B cell (primary cell): ENCODE measurements around the gene ZNF253. TPM values are rescaled to one million over a fixed set of nuclear protein-coding genes. Genes with fewer than 3 reads are reported as not detected.

Source experiments
- ATAC-seq: fragments of 200-7000 bp; cut with Tn5 transposase; one replicate; pipeline ENCODE4 v1.10.0; 2021; ENCODE audit warnings: low read depth, mild to moderate bottlenecking, moderate number of reproducible peaks, moderate library complexity
- CTCF ChIA-PET: fragments of 350-600 bp; sonication (Branson Sonifier 250); formaldehyde crosslinking; loops from one replicate; lab custom pipeline; 2021; ENCODE audit warnings: antibody characterized with exemption, inconsistent platforms; lab: Charles Lee
- POLR2A ChIA-PET: fragments of 350-600 bp; sonication (Branson Sonifier 250); formaldehyde crosslinking; loops from one replicate; lab custom pipeline; 2021; ENCODE audit warnings: antibody characterized with exemption; lab: Charles Lee
- DNase-seq: peaks from one replicate; pipeline ENCODE4 v3.0.0; 2013
- H2AFZ ChIP-seq: 2 replicates; pipeline ENCODE4 v1.6.1; 2012; ENCODE audit warnings: mild to moderate bottlenecking, low read depth, low read length; ENCODE audit not compliant: insufficient read depth, poor library complexity, severe bottlenecking
- H3K27ac ChIP-seq, 2 donors: 1 replicate in 1 of 2; 2 replicates in 1 of 2; pipeline ENCODE4 v1.5.1; 2012 to 2013; ENCODE audit warnings: low read length in 2 of 2, mild to moderate bottlenecking in 2 of 2, moderate library complexity in 1 of 2
- H3K27me3 ChIP-seq, 4 experiments: fragments of 200-600 bp in 1 of 4; sonication (generic) in 1 of 4; replicated peaks in 1 of 4; 1 replicate in 2 of 4; 2 replicates in 2 of 4; pipeline versions ENCODE4 v1.6.1 to v1.7.0; 2013 to 2016; ENCODE audit warnings: low read length in 3 of 4, mild to moderate bottlenecking in 2 of 4, mixed read lengths in 1 of 4, moderate library complexity in 1 of 4; ENCODE audit not compliant: insufficient read depth in 4 of 4, control insufficient read depth in 3 of 4; ENCODE audit errors: control extremely low read depth in 1 of 4
- H3K36me3 ChIP-seq, 2 experiments: replicated peaks in 1 of 2; 1 replicate in 1 of 2; 2 replicates in 1 of 2; pipeline versions ENCODE4 v1.6.1 to v1.7.1; 2013; ENCODE audit warnings: low read length in 1 of 2; ENCODE audit not compliant: insufficient read depth in 2 of 2, control insufficient read depth in 1 of 2; ENCODE audit errors: control extremely low read depth in 1 of 2, extremely low read depth in 1 of 2
- H3K4me1 ChIP-seq, 2 donors: fragments of 200-600 bp in 1 of 2; sonication (generic) in 1 of 2; 1 replicate in 1 of 2; 2 replicates in 1 of 2; pipeline versions ENCODE4 v1.5.1 to v1.6.1; 2013 to 2017; ENCODE audit warnings: low read length in 2 of 2; ENCODE audit not compliant: control insufficient read depth in 2 of 2, insufficient read depth in 2 of 2
- H3K4me2 ChIP-seq: replicated peaks from 2 replicates; pipeline ENCODE3; 2012; ENCODE audit warnings: mild to moderate bottlenecking, low read depth, low read length; ENCODE audit not compliant: poor library complexity, severe bottlenecking
- H3K4me3 ChIP-seq, 5 experiments: fragments of 200-600 bp in 1 of 5; sonication (generic) in 1 of 5; 1 replicate in 3 of 5; 2 replicates in 2 of 5; pipeline versions ENCODE4 v1.5.1 to v1.7.0; 2011 to 2016; ENCODE audit warnings: low read length in 4 of 5, mild to moderate bottlenecking in 4 of 5, low read depth in 2 of 5, control low read depth in 1 of 5, moderate library complexity in 1 of 5; ENCODE audit not compliant: insufficient read depth in 1 of 5; ENCODE audit errors: control extremely low read depth in 1 of 5, extremely low read depth in 1 of 5
- H3K79me2 ChIP-seq: fragments of 200-600 bp; sonication (generic); one replicate; pipeline ENCODE4 v1.6.0; 2016; ENCODE audit warnings: low read length; ENCODE audit not compliant: control insufficient read depth, insufficient read depth
- H3K9ac ChIP-seq: fragments of 200-600 bp; sonication (generic); 2 replicates; pipeline ENCODE4 v1.6.1; 2017; ENCODE audit warnings: mild to moderate bottlenecking, low read length, moderate library complexity
- H3K9me3 ChIP-seq, 3 donors: one replicate each; pipeline versions ENCODE4 v1.6.1 to v1.7.1; 2013; ENCODE audit warnings: low read length in 2 of 3; ENCODE audit not compliant: control insufficient read depth in 2 of 3, insufficient read depth in 1 of 3; ENCODE audit errors: control extremely low read depth in 1 of 3
- H4K20me1 ChIP-seq: 2 replicates; pipeline ENCODE4 v1.6.0; 2012; ENCODE audit warnings: mild to moderate bottlenecking, low read length; ENCODE audit not compliant: insufficient read depth, control insufficient read depth, poor library complexity, severe bottlenecking
- H3K27ac Mint-ChIP-seq: one replicate; pipeline ENCODE4 v1.8.0; 2021; ENCODE audit warnings: mixed read lengths
- H3K27me3 Mint-ChIP-seq: one replicate; pipeline ENCODE4 v1.8.0; 2021; ENCODE audit warnings: mixed read lengths
- H3K4me1 Mint-ChIP-seq: one replicate; pipeline ENCODE4 v1.8.0; 2021; ENCODE audit warnings: mixed read lengths
- H3K4me3 Mint-ChIP-seq: one replicate; pipeline ENCODE4 v1.8.0; 2021; ENCODE audit warnings: mixed read lengths
- H3K9me3 Mint-ChIP-seq: one replicate; pipeline ENCODE4 v1.8.0; 2022; ENCODE audit warnings: mixed read lengths; ENCODE audit not compliant: insufficient read depth
- EZH2 ChIP-seq: IDR thresholded peaks from 2 replicates; pipeline ENCODE4 v1.6.1; 2012; ENCODE audit warnings: borderline replicate concordance, low read depth, mild to moderate bottlenecking, moderate library complexity, low read length; ENCODE audit not compliant: insufficient read depth, poor library complexity, severe bottlenecking
- WGBS: methylation state at CpG from one replicate; pipeline ENCODE4 v1.1.5; 2013; ENCODE audit warnings: missing lambda C conversion rate; ENCODE audit not compliant: insufficient coverage; 5-methylcytosine and 5-hydroxymethylcytosine counted together
- intact Hi-C: fragments of 100-400 bp; cut with micrococcal nuclease; formaldehyde crosslinking; loops from one replicate; pipeline ENCODE4 v1.10.0; 2022
- polyA plus RNA-seq: library from polyadenylated mRNA; depleted of rRNA; stranded (reverse); fragments of >200 nt; gene quantifications from 2 replicates; pipeline ENCODE4 v1.2.3, GENCODE V29; 2012
- total RNA-seq, 2 donors: library from RNA; stranded (reverse); fragments of 120-200 nt in 1 of 2; gene quantifications; 1 replicate in 1 of 2; 2 replicates in 1 of 2; pipeline versions ENCODE4 v1.2.3 to v1.2.4, GENCODE V29; 2013 to 2022
- TF ChIP-seq, protein P1 (sequence below): fragments of 200-600 bp; IDR thresholded peaks from one replicate; pipeline ENCODE4 v1.8.0; 2022; ENCODE audit warnings: antibody characterized with exemption, mild to moderate bottlenecking

Gene ZNF253
- total and polyA plus RNA-seq, 2 donors (not counting 1 experiment from before 2014, with no cell fraction given) = 5.5 to 28.6 TPM

GRCh38 chr19:19937403-19937802 is 71.7 kb downstream of the ZNF253 start:
- Histone ChIP-seq H3K9ac (no peak overlapping the region), H3K4me2 (peak overlapping the region; percentile 19), H3K27ac (no peak overlapping the region), H3K27me3 (no peaks in the 10 kb centered on the region), H3K79me2 (no peaks in the 10 kb centered on the region), H3K4me1 (peaks cover 8 to 14% of the 10 kb centered on the region in 2 donors), H2AFZ (no peak overlapping the region), H3K4me3 (no peak overlapping the region), H4K20me1 (no peaks in the 10 kb centered on the region), H3K36me3 (peaks cover 0 to 13% of the 10 kb centered on the region in 2 experiments), H3K9me3 (peaks cover 12 to 69% (median 26%) of the 10 kb centered on the region in 3 donors)
- CTCF ChIA-PET = interaction anchor here (1.0 kb wide), 1 partner anchor 21 kb away, joined by 4 read pairs; no protein-coding TSS in a partner anchor
- Mint-ChIP-seq H3K27me3 (no peaks in the 10 kb centered on the region), H3K27ac (peak overlapping the region; percentile 46), H3K4me1 (peaks cover 12% of the 10 kb centered on the region), H3K9me3 (peaks cover 17% of the 10 kb centered on the region), H3K4me3 (peak overlapping the region; percentile 63)
- peak; percentile 14 for ATAC-seq
- no CpG with 5 or more reads among the region's 2 CpGs for WGBS
- POLR2A ChIA-PET = no interaction called here
- intact Hi-C loops = no loop called here
- no peak for TF ChIP-seq EZH2
- DNase-seq = peak; percentile 23

DNA sequence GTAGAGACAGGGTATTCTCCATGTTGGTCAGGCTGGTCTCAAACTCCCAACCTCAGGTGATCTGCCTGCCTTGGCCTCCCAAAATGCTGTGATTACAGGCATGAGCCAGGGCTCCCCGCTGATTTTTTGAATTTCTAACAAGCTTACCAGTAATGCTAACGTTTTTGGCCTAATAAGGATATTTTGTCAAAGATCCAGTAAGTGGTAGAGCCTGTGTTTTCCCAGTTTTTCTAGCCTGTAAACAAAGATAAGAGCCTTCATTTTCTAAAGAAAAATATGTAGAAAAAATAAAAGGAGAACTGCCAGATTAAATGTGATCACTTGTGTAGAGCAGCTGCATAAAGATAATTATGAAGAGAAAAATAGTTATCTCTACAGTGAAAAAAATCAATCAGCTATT is 72.8 kb downstream of the ZNF253 start:
- Histone ChIP-seq H3K79me2 (no peaks in the 10 kb centered on the region), H3K36me3 (peaks cover 0 to 5% of the 10 kb centered on the region in 2 experiments), H3K9me3 (peaks cover 10 to 60% (median 26%) of the 10 kb centered on the region in 3 donors), H3K27ac (no peak overlapping the region), H3K4me3 (no peak overlapping the region), H4K20me1 (no peaks in the 10 kb centered on the region), H3K9ac (no peak overlapping the region), H3K27me3 (no peaks in the 10 kb centered on the region), H2AFZ (no peak overlapping the region), H3K4me1 (peaks cover 8 to 14% of the 10 kb centered on the region in 2 donors), H3K4me2 (no peak overlapping the region)
- no CpG with 5 or more reads among the region's 2 CpGs for WGBS
- TF ChIP-seq, protein P1, sequence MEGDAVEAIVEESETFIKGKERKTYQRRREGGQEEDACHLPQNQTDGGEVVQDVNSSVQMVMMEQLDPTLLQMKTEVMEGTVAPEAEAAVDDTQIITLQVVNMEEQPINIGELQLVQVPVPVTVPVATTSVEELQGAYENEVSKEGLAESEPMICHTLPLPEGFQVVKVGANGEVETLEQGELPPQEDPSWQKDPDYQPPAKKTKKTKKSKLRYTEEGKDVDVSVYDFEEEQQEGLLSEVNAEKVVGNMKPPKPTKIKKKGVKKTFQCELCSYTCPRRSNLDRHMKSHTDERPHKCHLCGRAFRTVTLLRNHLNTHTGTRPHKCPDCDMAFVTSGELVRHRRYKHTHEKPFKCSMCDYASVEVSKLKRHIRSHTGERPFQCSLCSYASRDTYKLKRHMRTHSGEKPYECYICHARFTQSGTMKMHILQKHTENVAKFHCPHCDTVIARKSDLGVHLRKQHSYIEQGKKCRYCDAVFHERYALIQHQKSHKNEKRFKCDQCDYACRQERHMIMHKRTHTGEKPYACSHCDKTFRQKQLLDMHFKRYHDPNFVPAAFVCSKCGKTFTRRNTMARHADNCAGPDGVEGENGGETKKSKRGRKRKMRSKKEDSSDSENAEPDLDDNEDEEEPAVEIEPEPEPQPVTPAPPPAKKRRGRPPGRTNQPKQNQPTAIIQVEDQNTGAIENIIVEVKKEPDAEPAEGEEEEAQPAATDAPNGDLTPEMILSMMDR = no peak
- TF ChIP-seq EZH2 = no peak
- POLR2A ChIA-PET = no interaction called here
- no peak for DNase-seq
- CTCF ChIA-PET = interaction anchor here (1.0 kb wide), 1 partner anchor 20 kb away, joined by 4 read pairs; no protein-coding TSS in a partner anchor
- peaks cover 10% of the 10 kb centered on the region for H3K9me3 Mint-ChIP-seq
- intact Hi-C loops = no loop called here
- ATAC-seq = no peak
- no peaks in the 10 kb centered on the region for H3K27me3 Mint-ChIP-seq
- no peak overlapping the region for H3K27ac Mint-ChIP-seq
- no peak overlapping the region for H3K4me3 Mint-ChIP-seq
- H3K4me1 Mint-ChIP-seq = peaks cover 12% of the 10 kb centered on the region
